ENCODE measurements around the gene SDK2.

DNA sequence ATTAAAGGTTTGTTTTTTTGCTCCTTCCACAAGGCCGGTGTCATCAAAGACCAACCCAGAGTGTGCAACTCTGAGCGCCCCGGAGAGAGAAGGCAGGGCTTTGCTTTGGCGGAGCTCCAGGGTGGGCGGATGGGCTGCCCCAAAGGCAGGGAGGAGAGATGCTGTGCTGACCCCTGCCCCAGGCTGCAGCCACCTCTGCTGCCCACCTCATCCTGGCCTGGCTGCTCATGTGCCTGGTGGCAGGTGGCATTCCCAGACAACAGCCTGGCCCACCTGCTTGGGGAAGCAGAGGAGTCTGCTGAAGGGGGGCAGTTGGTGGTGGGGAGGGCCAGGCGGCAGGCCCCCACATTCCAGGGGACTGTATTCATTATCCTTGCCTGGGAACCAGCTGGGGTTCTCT lies 122.1 kb downstream of the SDK2 start:
- TF ChIP-seq, protein P1, sequence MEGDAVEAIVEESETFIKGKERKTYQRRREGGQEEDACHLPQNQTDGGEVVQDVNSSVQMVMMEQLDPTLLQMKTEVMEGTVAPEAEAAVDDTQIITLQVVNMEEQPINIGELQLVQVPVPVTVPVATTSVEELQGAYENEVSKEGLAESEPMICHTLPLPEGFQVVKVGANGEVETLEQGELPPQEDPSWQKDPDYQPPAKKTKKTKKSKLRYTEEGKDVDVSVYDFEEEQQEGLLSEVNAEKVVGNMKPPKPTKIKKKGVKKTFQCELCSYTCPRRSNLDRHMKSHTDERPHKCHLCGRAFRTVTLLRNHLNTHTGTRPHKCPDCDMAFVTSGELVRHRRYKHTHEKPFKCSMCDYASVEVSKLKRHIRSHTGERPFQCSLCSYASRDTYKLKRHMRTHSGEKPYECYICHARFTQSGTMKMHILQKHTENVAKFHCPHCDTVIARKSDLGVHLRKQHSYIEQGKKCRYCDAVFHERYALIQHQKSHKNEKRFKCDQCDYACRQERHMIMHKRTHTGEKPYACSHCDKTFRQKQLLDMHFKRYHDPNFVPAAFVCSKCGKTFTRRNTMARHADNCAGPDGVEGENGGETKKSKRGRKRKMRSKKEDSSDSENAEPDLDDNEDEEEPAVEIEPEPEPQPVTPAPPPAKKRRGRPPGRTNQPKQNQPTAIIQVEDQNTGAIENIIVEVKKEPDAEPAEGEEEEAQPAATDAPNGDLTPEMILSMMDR (IDR thresholded peaks at IDR 0.05) = no peak
- TF ChIP-seq, protein P2, sequence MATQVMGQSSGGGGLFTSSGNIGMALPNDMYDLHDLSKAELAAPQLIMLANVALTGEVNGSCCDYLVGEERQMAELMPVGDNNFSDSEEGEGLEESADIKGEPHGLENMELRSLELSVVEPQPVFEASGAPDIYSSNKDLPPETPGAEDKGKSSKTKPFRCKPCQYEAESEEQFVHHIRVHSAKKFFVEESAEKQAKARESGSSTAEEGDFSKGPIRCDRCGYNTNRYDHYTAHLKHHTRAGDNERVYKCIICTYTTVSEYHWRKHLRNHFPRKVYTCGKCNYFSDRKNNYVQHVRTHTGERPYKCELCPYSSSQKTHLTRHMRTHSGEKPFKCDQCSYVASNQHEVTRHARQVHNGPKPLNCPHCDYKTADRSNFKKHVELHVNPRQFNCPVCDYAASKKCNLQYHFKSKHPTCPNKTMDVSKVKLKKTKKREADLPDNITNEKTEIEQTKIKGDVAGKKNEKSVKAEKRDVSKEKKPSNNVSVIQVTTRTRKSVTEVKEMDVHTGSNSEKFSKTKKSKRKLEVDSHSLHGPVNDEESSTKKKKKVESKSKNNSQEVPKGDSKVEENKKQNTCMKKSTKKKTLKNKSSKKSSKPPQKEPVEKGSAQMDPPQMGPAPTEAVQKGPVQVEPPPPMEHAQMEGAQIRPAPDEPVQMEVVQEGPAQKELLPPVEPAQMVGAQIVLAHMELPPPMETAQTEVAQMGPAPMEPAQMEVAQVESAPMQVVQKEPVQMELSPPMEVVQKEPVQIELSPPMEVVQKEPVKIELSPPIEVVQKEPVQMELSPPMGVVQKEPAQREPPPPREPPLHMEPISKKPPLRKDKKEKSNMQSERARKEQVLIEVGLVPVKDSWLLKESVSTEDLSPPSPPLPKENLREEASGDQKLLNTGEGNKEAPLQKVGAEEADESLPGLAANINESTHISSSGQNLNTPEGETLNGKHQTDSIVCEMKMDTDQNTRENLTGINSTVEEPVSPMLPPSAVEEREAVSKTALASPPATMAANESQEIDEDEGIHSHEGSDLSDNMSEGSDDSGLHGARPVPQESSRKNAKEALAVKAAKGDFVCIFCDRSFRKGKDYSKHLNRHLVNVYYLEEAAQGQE (IDR thresholded peaks at IDR 0.05) = no peak
- TF ChIP-seq RAD21 (conservative IDR thresholded peaks at IDR 0.05 in 1 of 2, IDR thresholded peaks at IDR 0.05 in 1 of 2) (no peak), ELK1 (IDR thresholded peaks at IDR 0.05; ENCODE audit: low read depth, low read length) (no peak), EP300 (IDR thresholded peaks at IDR 0.05) (no peak), POLR2A (IDR thresholded peaks at IDR 0.05; ENCODE audit: low read length) (no peak), MAX (IDR thresholded peaks at IDR 0.05) (no peak)
- TF ChIP-seq, protein P3, sequence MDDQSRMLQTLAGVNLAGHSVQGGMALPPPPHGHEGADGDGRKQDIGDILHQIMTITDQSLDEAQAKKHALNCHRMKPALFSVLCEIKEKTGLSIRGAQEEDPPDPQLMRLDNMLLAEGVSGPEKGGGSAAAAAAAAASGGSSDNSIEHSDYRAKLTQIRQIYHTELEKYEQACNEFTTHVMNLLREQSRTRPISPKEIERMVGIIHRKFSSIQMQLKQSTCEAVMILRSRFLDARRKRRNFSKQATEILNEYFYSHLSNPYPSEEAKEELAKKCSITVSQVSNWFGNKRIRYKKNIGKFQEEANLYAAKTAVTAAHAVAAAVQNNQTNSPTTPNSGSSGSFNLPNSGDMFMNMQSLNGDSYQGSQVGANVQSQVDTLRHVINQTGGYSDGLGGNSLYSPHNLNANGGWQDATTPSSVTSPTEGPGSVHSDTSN (IDR thresholded peaks at IDR 0.05) = no peak
- TF ChIP-seq, protein P4, sequence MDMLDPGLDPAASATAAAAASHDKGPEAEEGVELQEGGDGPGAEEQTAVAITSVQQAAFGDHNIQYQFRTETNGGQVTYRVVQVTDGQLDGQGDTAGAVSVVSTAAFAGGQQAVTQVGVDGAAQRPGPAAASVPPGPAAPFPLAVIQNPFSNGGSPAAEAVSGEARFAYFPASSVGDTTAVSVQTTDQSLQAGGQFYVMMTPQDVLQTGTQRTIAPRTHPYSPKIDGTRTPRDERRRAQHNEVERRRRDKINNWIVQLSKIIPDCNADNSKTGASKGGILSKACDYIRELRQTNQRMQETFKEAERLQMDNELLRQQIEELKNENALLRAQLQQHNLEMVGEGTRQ (IDR thresholded peaks at IDR 0.05) = no peak

All from A549 (cell line).